ENCODE data around the gene BEND5.

BEND5 gene

GRCh38 chr1:48753293-48753692 is 23.4 kb downstream of the BEND5 start:
- TF ChIP-seq CTCF (conservative IDR thresholded peaks at IDR 0.05) = no peak
- peak overlapping the region; percentile 9; the same call in 1 of the 2 replicates for H3K27ac ChIP-seq

- no peak for TF ChIP-seq CTCF (conservative IDR thresholded peaks at IDR 0.05)
- no peak overlapping the region for H3K27ac ChIP-seq
Measured at GRCh38 chr1:48750109-48750508, 26.6 kb downstream of the BEND5 start.

GRCh38 chr1:48749068-48749467 is 27.6 kb downstream of the BEND5 start:
- TF ChIP-seq CTCF (conservative IDR thresholded peaks at IDR 0.05) = no peak
- H3K27ac ChIP-seq = no peak overlapping the region

- H3K27ac ChIP-seq = no peak overlapping the region
Measured at GRCh38 chr1:48746906-48747305, 29.8 kb downstream of the BEND5 start.

GRCh38 chr1:48744032-48744431 is 32.7 kb downstream of the BEND5 start:
- no peak overlapping the region for H3K27ac ChIP-seq
- TF ChIP-seq CTCF (conservative IDR thresholded peaks at IDR 0.05) = no peak

More at GRCh38 chr1:48746906-48747305, 29.8 kb downstream of the BEND5 start:
- no peak for TF ChIP-seq CTCF (conservative IDR thresholded peaks at IDR 0.05)

- no peak for TF ChIP-seq CTCF (conservative IDR thresholded peaks at IDR 0.05)
- no peak overlapping the region for H3K27ac ChIP-seq
Measured at GRCh38 chr1:48743480-48743879, 33.2 kb downstream of the BEND5 start.

- H3K27ac ChIP-seq = peak overlapping the region; percentile 40
- no peak for TF ChIP-seq CTCF (conservative IDR thresholded peaks at IDR 0.05)
Measured at GRCh38 chr1:48741380-48741779, 35.3 kb downstream of the BEND5 start.
